ENCODE data around the gene BSPRY. TPM values are rescaled to one million over a fixed set of nuclear protein-coding genes. Genes with fewer than 3 reads are reported as not detected.

BSPRY gene
- total and polyA plus RNA-seq, 2 of the 13 experiments (the other 11 are each of a cell fraction or from before 2014, with no cell fraction given): 0.09 to 0.26 TPM

DNA sequence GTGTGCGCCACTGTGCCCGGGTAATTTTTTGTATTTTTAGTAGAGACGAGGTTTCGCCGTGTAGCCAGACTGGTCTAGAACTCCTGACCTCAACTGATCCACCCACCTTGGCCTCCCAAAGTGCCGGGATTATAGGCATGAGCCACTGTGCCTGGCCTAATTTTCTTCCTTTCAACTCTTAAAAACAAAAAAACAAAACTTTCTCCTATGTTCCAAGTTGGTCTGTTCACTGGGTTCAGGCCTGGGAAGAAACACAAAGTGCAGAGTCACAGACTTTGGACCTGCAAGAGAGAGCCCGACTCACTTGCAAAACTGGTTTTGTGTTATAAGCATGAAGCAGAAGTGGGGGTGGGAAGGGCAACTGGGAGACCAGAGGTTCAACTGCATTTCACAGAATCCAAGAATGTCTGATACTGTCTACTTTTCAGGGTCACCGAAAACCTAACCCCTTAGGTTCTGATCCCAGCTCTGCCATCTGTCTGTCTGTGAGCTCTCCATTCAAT is 32.6 kb downstream of the BSPRY start (continued):
- TF ChIP-seq, protein P1, sequence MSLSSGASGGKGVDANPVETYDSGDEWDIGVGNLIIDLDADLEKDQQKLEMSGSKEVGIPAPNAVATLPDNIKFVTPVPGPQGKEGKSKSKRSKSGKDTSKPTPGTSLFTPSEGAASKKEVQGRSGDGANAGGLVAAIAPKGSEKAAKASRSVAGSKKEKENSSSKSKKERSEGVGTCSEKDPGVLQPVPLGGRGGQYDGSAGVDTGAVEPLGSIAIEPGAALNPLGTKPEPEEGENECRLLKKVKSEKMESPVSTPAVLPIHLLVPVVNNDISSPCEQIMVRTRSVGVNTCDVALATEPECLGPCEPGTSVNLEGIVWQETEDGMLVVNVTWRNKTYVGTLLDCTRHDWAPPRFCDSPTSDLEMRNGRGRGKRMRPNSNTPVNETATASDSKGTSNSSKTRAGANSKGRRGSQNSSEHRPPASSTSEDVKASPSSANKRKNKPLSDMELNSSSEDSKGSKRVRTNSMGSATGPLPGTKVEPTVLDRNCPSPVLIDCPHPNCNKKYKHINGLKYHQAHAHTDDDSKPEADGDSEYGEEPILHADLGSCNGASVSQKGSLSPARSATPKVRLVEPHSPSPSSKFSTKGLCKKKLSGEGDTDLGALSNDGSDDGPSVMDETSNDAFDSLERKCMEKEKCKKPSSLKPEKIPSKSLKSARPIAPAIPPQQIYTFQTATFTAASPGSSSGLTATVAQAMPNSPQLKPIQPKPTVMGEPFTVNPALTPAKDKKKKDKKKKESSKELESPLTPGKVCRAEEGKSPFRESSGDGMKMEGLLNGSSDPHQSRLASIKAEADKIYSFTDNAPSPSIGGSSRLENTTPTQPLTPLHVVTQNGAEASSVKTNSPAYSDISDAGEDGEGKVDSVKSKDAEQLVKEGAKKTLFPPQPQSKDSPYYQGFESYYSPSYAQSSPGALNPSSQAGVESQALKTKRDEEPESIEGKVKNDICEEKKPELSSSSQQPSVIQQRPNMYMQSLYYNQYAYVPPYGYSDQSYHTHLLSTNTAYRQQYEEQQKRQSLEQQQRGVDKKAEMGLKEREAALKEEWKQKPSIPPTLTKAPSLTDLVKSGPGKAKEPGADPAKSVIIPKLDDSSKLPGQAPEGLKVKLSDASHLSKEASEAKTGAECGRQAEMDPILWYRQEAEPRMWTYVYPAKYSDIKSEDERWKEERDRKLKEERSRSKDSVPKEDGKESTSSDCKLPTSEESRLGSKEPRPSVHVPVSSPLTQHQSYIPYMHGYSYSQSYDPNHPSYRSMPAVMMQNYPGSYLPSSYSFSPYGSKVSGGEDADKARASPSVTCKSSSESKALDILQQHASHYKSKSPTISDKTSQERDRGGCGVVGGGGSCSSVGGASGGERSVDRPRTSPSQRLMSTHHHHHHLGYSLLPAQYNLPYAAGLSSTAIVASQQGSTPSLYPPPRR (CRISPR knock-in tag; IDR thresholded peaks at IDR 0.05; ENCODE audit: borderline replicate concordance): no peak
- TF ChIP-seq RARG (CRISPR knock-in tag; IDR thresholded peaks at IDR 0.05; ENCODE audit: low read depth): no peak
- no peak for TF ChIP-seq ZNF335 (CRISPR knock-in tag; IDR thresholded peaks at IDR 0.05)
- TF ChIP-seq ZNF558 (CRISPR knock-in tag; IDR thresholded peaks at IDR 0.05; ENCODE audit: borderline replicate concordance): no peak
- peak; percentile 21; the same call in 1 of the 2 replicates for TF ChIP-seq POLR2AphosphoS5 (IDR thresholded peaks at IDR 0.05; ENCODE audit: low read depth, low read length)
- TF ChIP-seq ZNF121 (CRISPR knock-in tag; IDR thresholded peaks at IDR 0.05): no peak
- TF ChIP-seq MYNN (CRISPR knock-in tag; IDR thresholded peaks at IDR 0.05; ENCODE audit: low read depth): no peak
- TF ChIP-seq, protein P2, sequence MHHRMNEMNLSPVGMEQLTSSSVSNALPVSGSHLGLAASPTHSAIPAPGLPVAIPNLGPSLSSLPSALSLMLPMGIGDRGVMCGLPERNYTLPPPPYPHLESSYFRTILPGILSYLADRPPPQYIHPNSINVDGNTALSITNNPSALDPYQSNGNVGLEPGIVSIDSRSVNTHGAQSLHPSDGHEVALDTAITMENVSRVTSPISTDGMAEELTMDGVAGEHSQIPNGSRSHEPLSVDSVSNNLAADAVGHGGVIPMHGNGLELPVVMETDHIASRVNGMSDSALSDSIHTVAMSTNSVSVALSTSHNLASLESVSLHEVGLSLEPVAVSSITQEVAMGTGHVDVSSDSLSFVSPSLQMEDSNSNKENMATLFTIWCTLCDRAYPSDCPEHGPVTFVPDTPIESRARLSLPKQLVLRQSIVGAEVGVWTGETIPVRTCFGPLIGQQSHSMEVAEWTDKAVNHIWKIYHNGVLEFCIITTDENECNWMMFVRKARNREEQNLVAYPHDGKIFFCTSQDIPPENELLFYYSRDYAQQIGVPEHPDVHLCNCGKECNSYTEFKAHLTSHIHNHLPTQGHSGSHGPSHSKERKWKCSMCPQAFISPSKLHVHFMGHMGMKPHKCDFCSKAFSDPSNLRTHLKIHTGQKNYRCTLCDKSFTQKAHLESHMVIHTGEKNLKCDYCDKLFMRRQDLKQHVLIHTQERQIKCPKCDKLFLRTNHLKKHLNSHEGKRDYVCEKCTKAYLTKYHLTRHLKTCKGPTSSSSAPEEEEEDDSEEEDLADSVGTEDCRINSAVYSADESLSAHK (CRISPR knock-in tag; IDR thresholded peaks at IDR 0.05; ENCODE audit: borderline replicate concordance): no peak
- 0 out of 2 replicates have a peak, but pooled peaks have one; percentile 23 for TF ChIP-seq ETV5 (CRISPR knock-in tag; IDR thresholded peaks at IDR 0.05; ENCODE audit: borderline replicate concordance)
- TF ChIP-seq DPF2 (CRISPR knock-in tag; IDR thresholded peaks at IDR 0.05; ENCODE audit: borderline replicate concordance, low read depth): no peak
- TF ChIP-seq, protein P3, sequence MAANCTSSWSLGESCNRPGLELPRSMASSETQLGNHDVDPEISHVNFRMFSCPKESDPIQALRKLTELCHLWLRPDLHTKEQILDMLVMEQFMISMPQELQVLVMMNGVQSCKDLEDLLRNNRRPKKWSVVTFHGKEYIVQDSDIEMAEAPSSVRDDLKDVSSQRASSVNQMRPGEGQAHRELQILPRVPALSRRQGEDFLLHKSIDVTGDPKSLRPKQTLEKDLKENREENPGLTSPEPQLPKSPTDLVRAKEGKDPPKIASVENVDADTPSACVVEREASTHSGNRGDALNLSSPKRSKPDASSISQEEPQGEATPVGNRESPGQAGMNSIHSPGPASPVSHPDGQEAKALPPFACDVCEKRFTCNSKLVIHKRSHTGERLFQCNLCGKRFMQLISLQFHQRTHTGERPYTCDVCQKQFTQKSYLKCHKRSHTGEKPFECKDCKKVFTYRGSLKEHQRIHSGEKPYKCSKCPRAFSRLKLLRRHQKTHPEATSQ (CRISPR knock-in tag; IDR thresholded peaks at IDR 0.05; ENCODE audit: borderline replicate concordance): no peak
- TF ChIP-seq ZNF24 (IDR thresholded peaks at IDR 0.05): no peak
- TF ChIP-seq ZNF552 (CRISPR knock-in tag; IDR thresholded peaks at IDR 0.05; ENCODE audit: borderline replicate concordance): no peak
- TF ChIP-seq CCDC6 (CRISPR knock-in tag; IDR thresholded peaks at IDR 0.05): no peak
- TF ChIP-seq, protein P4, sequence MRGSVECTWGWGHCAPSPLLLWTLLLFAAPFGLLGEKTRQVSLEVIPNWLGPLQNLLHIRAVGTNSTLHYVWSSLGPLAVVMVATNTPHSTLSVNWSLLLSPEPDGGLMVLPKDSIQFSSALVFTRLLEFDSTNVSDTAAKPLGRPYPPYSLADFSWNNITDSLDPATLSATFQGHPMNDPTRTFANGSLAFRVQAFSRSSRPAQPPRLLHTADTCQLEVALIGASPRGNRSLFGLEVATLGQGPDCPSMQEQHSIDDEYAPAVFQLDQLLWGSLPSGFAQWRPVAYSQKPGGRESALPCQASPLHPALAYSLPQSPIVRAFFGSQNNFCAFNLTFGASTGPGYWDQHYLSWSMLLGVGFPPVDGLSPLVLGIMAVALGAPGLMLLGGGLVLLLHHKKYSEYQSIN (CRISPR knock-in tag; IDR thresholded peaks at IDR 0.05; ENCODE audit: borderline replicate concordance): no peak
- no peak for TF ChIP-seq JARID2 (CRISPR knock-in tag; IDR thresholded peaks at IDR 0.05; ENCODE audit: insufficient replicate concordance)
- TF ChIP-seq, protein P5, sequence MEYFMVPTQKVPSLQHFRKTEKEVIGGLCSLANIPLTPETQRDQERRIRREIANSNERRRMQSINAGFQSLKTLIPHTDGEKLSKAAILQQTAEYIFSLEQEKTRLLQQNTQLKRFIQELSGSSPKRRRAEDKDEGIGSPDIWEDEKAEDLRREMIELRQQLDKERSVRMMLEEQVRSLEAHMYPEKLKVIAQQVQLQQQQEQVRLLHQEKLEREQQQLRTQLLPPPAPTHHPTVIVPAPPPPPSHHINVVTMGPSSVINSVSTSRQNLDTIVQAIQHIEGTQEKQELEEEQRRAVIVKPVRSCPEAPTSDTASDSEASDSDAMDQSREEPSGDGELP (IDR thresholded peaks at IDR 0.05; ENCODE audit: borderline replicate concordance, low read depth): 0 out of 2 replicates have a peak, but pooled peaks have one; percentile 22
- TF ChIP-seq NCOA2 (CRISPR knock-in tag; IDR thresholded peaks at IDR 0.05): peak; percentile 80
